Subcutaneous adipose tissue (tissue), 4 donors: ENCODE measurements around the gene FBXL17. TPM values are rescaled to one million over a fixed set of nuclear protein-coding genes. Genes with fewer than 3 reads are reported as not detected.

Source experiments
- CTCF ChIP-seq: fragments of 450-650 bp; IDR thresholded peaks from one replicate; pipeline ENCODE4 v1.5.1; 2016; ENCODE audit warnings: low read depth, mild to moderate bottlenecking, control low read depth, antibody characterized with exemption, moderate library complexity
- total RNA-seq, 4 donors: library from RNA; depleted of rRNA; stranded (reverse); fragments of >200 nt; gene quantifications; one replicate each; pipeline ENCODE4 v1.1.0, GENCODE V29; 2016

Gene FBXL17
- total RNA-seq, 4 donors from 2014 or later, result 19.4 to 22.2 (median 21.3) TPM

- TF ChIP-seq CTCF, result no peak
These were observed 12.7 kb downstream of the FBXL17 start for GRCh38 chr5:108369167-108369566.

GRCh38 chr5:108367679-108368334, 14.1 kb downstream of the FBXL17 start:
- no peak for TF ChIP-seq CTCF

GRCh38 chr5:108366500-108366899, 15.4 kb downstream of the FBXL17 start:
- no peak for TF ChIP-seq CTCF

GRCh38 chr5:108361771-108362170, 20.1 kb downstream of the FBXL17 start:
- TF ChIP-seq CTCF, result no peak

- TF ChIP-seq CTCF, result no peak
These were observed 20.7 kb downstream of the FBXL17 start for GRCh38 chr5:108361239-108361638.

GRCh38 chr5:108360280-108360679, 21.6 kb downstream of the FBXL17 start:
- no peak for TF ChIP-seq CTCF

GRCh38 chr5:108356286-108356685, 25.6 kb downstream of the FBXL17 start:
- TF ChIP-seq CTCF, result no peak
